Stomach smooth muscle (tissue), 2 donors: ENCODE measurements around the gene NCOA6.
"Not testable (repeated sequence)": the region's sequence is repeated elsewhere in the genome, so short reads cannot be mapped to it uniquely, and the experiment has no call there.

ENCODE experiments used
- H3K27ac ChIP-seq: one replicate; pipeline ENCODE4 v1.7.0; 2013; ENCODE audit warnings: mild to moderate bottlenecking, low read length, inconsistent platforms
- H3K27me3 ChIP-seq, 2 donors: one replicate each; pipeline ENCODE4 v1.7.0; 2013; ENCODE audit warnings: low read length in 2 of 2; ENCODE audit not compliant: insufficient read depth in 2 of 2, control insufficient read depth in 1 of 2
- H3K36me3 ChIP-seq, 2 donors: one replicate each; pipeline ENCODE4 v1.7.0; 2013; ENCODE audit warnings: low read length in 2 of 2; ENCODE audit not compliant: control insufficient read depth in 2 of 2, insufficient read depth in 2 of 2
- H3K4me1 ChIP-seq: one replicate; pipeline ENCODE4 v1.7.0; 2013; ENCODE audit warnings: low read length; ENCODE audit not compliant: control insufficient read depth, insufficient read depth
- H3K4me3 ChIP-seq, 2 donors: one replicate each; pipeline ENCODE4 v1.7.0; 2013; ENCODE audit warnings: low read length in 2 of 2
- H3K9ac ChIP-seq, 2 donors: one replicate each; pipeline ENCODE4 v1.7.0; 2013; ENCODE audit warnings: low read length in 2 of 2, mild to moderate bottlenecking in 1 of 2
- H3K9me3 ChIP-seq, 2 donors: one replicate each; pipeline ENCODE4 v1.7.0; 2013; ENCODE audit warnings: low read length in 2 of 2; ENCODE audit not compliant: control insufficient read depth in 2 of 2
- donor health status: healthy.
- donor health status: Pancreatic carcinoma.

Gene NCOA6

GRCh38 chr20:34748709-34749108, 76.7 kb downstream of the NCOA6 start:
- Histone ChIP-seq H3K4me1 (peaks cover 2% of the 10 kb centered on the region), H3K4me3 (no peak overlapping the region), H3K36me3 (peaks cover 23 to 40% of the 10 kb centered on the region in 2 donors), H3K9ac (no peak overlapping the region), H3K27ac (no peak overlapping the region), H3K9me3 (no peaks in the 10 kb centered on the region), H3K27me3 (no peaks in the 10 kb centered on the region)

GRCh38 chr20:34747479-34747878, 78.0 kb downstream of the NCOA6 start:
- Histone ChIP-seq H3K9ac (no peak overlapping the region), H3K9me3 (no peaks in the 10 kb centered on the region), H3K27ac (no peak overlapping the region), H3K4me1 (peaks cover 2% of the 10 kb centered on the region), H3K36me3 (peaks cover 25 to 48% of the 10 kb centered on the region in 2 donors), H3K27me3 (no peaks in the 10 kb centered on the region), H3K4me3 (no peak overlapping the region)

- Histone ChIP-seq H3K27ac (no peak overlapping the region), H3K9me3 (no peaks in the 10 kb centered on the region), H3K4me3 (no peak overlapping the region), H3K27me3 (no peaks in the 10 kb centered on the region), H3K4me1 (peaks cover 2% of the 10 kb centered on the region), H3K9ac (no peak overlapping the region), H3K36me3 (peaks cover 29 to 53% of the 10 kb centered on the region in 2 donors)
These were observed 78.8 kb downstream of the NCOA6 start for GRCh38 chr20:34746674-34747073.

- Histone ChIP-seq H3K4me3 (no peak overlapping the region), H3K27me3 (no peaks in the 10 kb centered on the region), H3K27ac (no peak overlapping the region), H3K9me3 (no peaks in the 10 kb centered on the region), H3K36me3 (peaks cover 36 to 52% of the 10 kb centered on the region in 2 donors), H3K9ac (no peak overlapping the region), H3K4me1 (peaks cover 2% of the 10 kb centered on the region)
These were observed 80.6 kb downstream of the NCOA6 start for GRCh38 chr20:34744847-34745246.

GRCh38 chr20:34744340-34744739, 81.1 kb downstream of the NCOA6 start:
- H3K27me3 ChIP-seq = no peaks in the 10 kb centered on the region
- H3K36me3 ChIP-seq = peaks cover 31 to 50% of the 10 kb centered on the region in 2 donors
- no peak overlapping the region for H3K9ac ChIP-seq
- H3K4me1 ChIP-seq = peaks cover 2% of the 10 kb centered on the region
- no peak overlapping the region for H3K4me3 ChIP-seq
- no peak overlapping the region for H3K27ac ChIP-seq
- H3K9me3 ChIP-seq = no peaks in the 10 kb centered on the region

GRCh38 chr20:34743039-34743438, 82.4 kb downstream of the NCOA6 start:
- no peak overlapping the region for H3K9ac ChIP-seq
- peaks cover 30 to 50% of the 10 kb centered on the region in 2 donors for H3K36me3 ChIP-seq
- H3K4me1 ChIP-seq = peaks cover 2% of the 10 kb centered on the region
- H3K27me3 ChIP-seq = no peaks in the 10 kb centered on the region
- H3K27ac ChIP-seq = no peak overlapping the region
- no peak overlapping the region for H3K4me3 ChIP-seq
- no peaks in the 10 kb centered on the region for H3K9me3 ChIP-seq

- Histone ChIP-seq H3K4me3 (no peak overlapping the region), H3K27ac (no peak overlapping the region), H3K36me3 (peaks cover 7 to 25% of the 10 kb centered on the region in 2 donors), H3K9ac (no peak overlapping the region), H3K27me3 (no peaks in the 10 kb centered on the region), H3K9me3 (no peaks in the 10 kb centered on the region), H3K4me1 (peaks cover 9% of the 10 kb centered on the region)
These were observed 89.2 kb downstream of the NCOA6 start for GRCh38 chr20:34736106-34736735.

GRCh38 chr20:34732523-34732922, 92.9 kb downstream of the NCOA6 start:
- H3K27ac ChIP-seq = peak overlapping the region; percentile 68

GRCh38 chr20:34729416-34729815, 96.0 kb downstream of the NCOA6 start:
- peaks cover 20 to 21% of the 10 kb centered on the region in 2 donors for H3K36me3 ChIP-seq
- no peaks in the 10 kb centered on the region for H3K9me3 ChIP-seq

More at GRCh38 chr20:34732523-34732922, 92.9 kb downstream of the NCOA6 start:
- no peaks in the 10 kb centered on the region for H3K27me3 ChIP-seq
- H3K9me3 ChIP-seq = no peaks in the 10 kb centered on the region
- peaks cover 0 to 11% of the 10 kb centered on the region in 2 donors for H3K36me3 ChIP-seq
- H3K9ac ChIP-seq = peak overlapping the region in 1 of 2 donors; percentile 52
- H3K4me3 ChIP-seq = peak overlapping the region in 1 of 2 donors; percentile 54
- peaks cover 12% of the 10 kb centered on the region for H3K4me1 ChIP-seq

GRCh38 chr20:34724172-34724571, 101.3 kb downstream of the NCOA6 start:
- Histone ChIP-seq H3K9ac (no peak overlapping the region), H3K4me1 (peaks cover 9% of the 10 kb centered on the region), H3K27ac (no peak overlapping the region), H3K4me3 (no peak overlapping the region), H3K36me3 (peaks cover 26 to 30% of the 10 kb centered on the region in 2 donors), H3K9me3 (no peaks in the 10 kb centered on the region), H3K27me3 (no peaks in the 10 kb centered on the region)

More at GRCh38 chr20:34729416-34729815, 96.0 kb downstream of the NCOA6 start:
- Histone ChIP-seq H3K4me3 (no peak overlapping the region), H3K27ac (no peak overlapping the region), H3K4me1 (peaks cover 7% of the 10 kb centered on the region), H3K27me3 (no peaks in the 10 kb centered on the region), H3K9ac (no peak overlapping the region)

- H3K36me3 ChIP-seq = peaks cover 30 to 33% of the 10 kb centered on the region in 2 donors
- not testable (repeated sequence) for H3K27ac ChIP-seq, H3K9me3 ChIP-seq, H3K27me3 ChIP-seq, H3K4me3 ChIP-seq, H3K9ac ChIP-seq, H3K4me1 ChIP-seq
These were observed 102.9 kb downstream of the NCOA6 start for GRCh38 chr20:34722560-34722959.
